ENCODE data around the gene TREX2.

TREX2 gene

GRCh38 chrX:153433161-153433680 is 12.6 kb downstream of the TREX2 start:
- no peak for DNase-seq

- no peak for DNase-seq
Measured at GRCh38 chrX:153430796-153431195, 15.1 kb downstream of the TREX2 start.

DNA sequence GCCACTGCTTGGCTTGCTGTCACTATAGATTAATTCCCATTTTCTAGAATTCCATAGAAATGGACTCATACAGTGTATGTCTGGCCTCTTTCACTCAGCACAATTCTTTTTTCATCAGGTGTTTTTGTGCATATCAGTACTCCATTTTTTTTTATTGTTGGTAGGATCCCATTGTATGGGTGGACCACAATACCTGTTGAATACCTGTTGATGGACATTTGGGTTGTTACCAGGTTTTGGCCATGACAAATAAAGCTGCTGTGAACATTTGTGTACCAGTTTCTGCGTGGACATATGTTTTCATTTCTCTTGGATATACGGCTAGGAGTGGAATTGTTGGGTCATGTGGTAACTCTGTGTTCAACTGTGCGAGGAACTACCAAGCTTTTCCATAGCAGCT is 19.7 kb downstream of the TREX2 start:
- DNase-seq, result no peak

- no peak for DNase-seq
Measured at GRCh38 chrX:153423652-153424051, 22.2 kb downstream of the TREX2 start.

- no peak for DNase-seq
Measured at GRCh38 chrX:153421856-153422255, 24.0 kb downstream of the TREX2 start.

- DNase-seq, result no peak
Measured at GRCh38 chrX:153420851-153421599, 24.8 kb downstream of the TREX2 start.

DNA sequence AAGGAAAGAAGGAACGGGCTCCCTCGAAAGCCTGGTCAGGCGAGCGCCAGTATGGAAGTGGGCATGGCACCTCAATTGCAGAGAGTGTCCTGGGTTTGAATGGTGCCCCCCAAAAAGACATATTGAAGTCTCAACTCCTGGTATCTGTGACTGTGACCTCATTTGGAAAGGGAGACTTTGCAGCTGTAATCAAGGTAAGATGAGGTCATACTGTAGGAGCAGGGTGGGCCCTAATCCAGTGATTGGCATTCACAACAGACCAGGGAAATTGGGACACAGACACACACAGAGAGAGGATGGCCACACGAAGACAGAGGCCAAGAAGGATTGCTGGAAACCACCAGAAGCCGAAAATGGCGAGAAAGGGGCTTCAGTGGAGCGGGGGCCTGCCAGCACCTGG is 28.2 kb downstream of the TREX2 start:
- DNase-seq, result no peak

- DNase-seq, result no peak
Measured at GRCh38 chrX:153416781-153417450, 28.9 kb downstream of the TREX2 start.

DNA sequence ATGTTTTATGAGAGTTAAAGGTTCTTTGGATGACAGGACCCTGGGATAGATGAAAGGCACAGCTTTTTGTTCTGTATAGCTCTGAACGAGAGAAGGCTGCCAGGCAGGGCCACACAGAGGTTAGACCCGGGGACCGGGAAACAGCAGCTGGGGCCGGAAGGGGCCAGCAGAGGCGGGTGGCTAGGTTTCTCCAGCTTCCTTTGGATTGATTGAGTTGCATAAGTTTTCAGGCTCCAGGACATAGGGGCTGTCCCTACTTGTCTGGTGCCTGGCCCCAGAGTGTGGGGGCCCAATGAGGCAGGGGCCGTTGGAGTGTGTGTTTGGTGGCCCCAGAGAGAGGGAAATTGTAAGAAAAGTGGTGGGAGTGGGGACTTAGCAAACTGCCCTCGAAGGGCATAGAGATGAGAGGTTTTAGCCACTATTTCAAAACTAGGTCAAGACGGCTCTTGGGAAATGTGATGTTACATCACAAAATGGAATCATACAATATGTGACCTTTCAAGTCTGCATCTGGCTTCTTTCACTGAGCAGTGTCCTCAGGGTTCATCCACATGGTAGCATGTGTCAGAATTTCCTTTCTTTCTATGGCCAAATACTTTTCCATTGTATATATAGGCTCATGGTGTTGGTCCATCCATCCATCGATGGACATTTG is 30.9 kb downstream of the TREX2 start:
- DNase-seq, result no peak

GRCh38 chrX:153413731-153414130 is 32.1 kb downstream of the TREX2 start:
- DNase-seq, result no peak

- DNase-seq, result no peak
Measured at GRCh38 chrX:153412746-153413720, 32.8 kb downstream of the TREX2 start.

GRCh38 chrX:153411988-153412574 is 33.8 kb downstream of the TREX2 start:
- no peak for DNase-seq

GRCh38 chrX:153411255-153411987 is 34.4 kb downstream of the TREX2 start, which contains the start of gene ZFP92:
TSS of gene ZFP92 (plus strand) at chrX:153411472. CDS start at chrX:153418323, 6,851 bp downstream.
- no peak for DNase-seq

GRCh38 chrX:153410888-153411254 is 35.0 kb downstream of the TREX2 start:
- DNase-seq, result no peak

DNA sequence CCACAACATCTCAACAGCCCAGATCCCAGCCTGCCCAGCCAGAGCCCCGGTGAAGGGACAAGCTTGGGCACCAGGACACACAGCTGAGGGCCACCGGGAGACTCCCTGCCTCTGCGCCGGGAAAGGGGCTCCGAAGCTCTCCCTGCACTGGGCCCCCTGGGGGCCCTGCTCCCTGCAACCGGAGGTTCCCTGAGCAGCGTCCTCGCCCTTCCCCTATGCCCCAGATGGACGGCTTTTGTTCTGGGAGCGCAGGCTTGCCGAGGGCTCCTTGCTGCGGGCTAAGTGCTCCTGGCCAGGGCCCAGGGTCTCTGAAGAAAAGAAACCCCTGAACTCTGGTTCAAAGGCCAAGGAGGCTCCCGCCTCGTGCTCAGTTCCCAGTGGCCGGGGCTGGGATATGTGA is 35.5 kb downstream of the TREX2 start:
- DNase-seq, result no peak

DNA sequence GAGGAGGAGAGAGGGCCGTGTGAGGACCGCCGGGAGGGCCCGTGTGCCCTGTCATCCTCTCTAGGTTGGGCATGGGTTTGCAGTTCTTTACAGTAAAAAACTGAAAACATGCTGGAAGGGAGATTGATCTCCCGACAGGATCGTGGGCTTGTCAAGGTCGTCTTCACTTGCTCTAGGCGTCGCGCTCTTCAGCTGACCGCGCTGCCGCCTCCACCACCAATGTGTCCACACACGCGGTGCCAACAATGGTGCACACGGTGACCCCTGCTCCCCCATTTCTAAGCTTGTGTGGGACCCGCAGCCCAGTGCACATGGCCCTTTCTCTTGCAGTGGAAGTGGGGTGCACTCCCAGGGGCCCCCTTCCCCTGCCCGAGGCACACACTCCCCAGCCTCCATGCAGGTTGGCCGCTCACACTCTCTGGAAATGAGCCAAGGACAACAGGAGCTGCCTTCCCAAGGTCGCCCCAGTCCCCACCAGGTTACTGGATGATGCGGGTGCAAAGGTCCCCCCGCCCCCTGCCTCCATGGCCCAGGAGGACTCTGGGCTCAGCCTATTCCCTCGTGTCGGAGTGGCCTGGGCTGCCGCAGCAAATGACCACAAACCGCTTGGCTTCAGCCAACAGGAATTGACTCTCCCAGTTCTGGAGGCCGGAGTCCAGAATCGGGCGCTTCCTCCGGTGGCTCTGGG is 36.3 kb downstream of the TREX2 start:
- DNase-seq, result no peak

- DNase-seq, result no peak
Measured at GRCh38 chrX:153408871-153409351, 36.9 kb downstream of the TREX2 start.

- no peak for DNase-seq
Measured at GRCh38 chrX:153408221-153408721, 37.6 kb downstream of the TREX2 start.

- DNase-seq, result no peak
Measured at GRCh38 chrX:153407736-153408135, 38.1 kb downstream of the TREX2 start.

GRCh38 chrX:153406903-153407302 is 39.0 kb downstream of the TREX2 start:
- DNase-seq, result no peak
